Cerebellar nuclear complex (tissue), 1 donor: ENCODE results near the gene CLEC17A.
"Not testable (repeated sequence)": the region's sequence is repeated elsewhere in the genome, so short reads cannot be mapped to it uniquely, and the experiment has no call there.

Source experiments
- DNase-seq, 2 experiments: peaks; one replicate each; lab custom pipeline; 2025; lab: John Stamatoyannopoulos, UW

The CLEC17A gene, protein sequence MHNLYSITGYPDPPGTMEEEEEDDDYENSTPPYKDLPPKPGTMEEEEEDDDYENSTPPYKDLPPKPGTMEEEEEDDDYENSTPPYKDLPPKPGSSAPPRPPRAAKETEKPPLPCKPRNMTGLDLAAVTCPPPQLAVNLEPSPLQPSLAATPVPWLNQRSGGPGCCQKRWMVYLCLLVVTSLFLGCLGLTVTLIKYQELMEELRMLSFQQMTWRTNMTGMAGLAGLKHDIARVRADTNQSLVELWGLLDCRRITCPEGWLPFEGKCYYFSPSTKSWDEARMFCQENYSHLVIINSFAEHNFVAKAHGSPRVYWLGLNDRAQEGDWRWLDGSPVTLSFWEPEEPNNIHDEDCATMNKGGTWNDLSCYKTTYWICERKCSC

DNA sequence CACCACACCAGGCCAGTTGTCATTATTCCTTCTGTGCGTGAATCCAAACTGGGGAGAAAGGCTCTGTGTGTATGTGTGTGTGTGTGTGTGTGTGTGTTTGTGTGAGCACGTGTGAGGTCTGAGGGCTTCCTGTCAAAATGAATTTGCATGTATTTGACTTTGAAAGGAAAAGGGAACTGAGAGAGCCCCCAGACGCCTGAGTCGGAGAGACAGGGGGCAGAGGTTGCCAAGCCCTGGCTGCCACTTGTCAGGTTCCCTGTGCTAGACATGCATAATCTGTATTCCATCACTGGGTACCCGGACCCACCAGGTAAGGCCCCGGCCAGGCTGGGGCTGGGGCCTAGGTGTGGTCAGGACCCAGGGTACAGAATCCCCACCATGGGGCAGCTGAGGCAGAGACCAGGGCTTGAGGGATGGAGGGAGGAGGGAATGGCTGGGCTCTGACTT lies at the start of gene CLEC17A:
CLEC17A (plus strand) TSS at position 191 of the 447 bp plus-strand sequence; CDS start at position 268, 77 bp downstream.
- no peak for DNase-seq

DNA sequence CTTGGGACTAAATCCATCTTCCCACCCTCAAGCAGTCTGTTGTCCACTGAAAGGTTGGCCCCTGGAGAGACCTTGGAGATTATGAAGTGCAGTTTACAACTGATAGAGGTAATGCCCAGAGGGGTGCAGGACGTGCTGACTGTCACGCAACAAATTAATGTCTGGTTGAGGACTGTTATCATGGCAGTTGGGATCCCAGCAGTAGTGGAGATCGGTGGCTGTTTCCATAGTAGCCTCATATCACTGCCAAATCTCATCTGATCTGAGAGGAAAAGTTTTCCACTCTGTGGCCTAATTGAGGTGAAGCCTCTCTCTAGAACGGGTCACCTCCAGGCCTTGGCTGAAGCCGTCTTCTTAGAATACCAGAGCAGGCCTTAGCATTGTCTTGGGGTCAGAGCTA lies 49.4 kb upstream of the CLEC17A start:
- no peak for DNase-seq

DNA sequence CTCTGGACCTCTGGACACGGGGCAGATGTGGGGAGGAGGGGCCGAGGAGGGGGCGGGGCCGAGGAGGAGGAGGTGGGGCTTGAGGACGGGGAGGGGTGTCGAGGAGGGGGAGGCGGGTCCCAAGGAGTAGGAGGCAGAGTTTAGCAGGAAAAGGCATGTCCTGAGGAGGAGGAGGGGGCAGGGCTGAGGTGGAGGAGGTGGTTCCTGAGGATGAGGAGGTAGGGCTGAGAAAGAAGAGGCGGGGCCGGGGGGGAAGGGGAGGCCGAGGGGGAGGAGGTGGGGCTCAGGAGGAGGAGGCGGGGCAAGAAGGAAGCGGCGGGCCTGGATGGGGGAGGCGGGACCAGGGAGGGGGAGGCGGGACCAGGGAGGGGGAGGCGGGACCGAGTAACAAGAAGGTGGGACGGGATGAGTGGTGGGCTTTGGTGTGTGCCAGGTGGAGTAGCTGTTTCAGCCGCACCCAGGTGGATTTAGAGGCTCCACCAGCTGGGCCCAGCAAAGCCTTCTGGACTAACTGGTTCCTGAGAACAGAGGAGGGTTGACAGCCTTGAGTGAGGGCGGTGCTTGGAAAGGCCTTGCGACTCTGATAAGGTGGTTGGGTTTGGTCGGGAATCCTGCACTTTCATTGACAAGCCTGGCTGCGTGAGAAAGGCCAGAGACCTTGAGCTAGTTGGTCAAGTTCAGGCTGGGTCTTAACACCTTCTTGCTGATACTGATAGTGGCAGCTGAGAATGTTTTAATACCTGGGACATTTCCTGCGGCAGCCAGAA lies 45.8 kb upstream of the CLEC17A start:
- DNase-seq = no peak

DNA sequence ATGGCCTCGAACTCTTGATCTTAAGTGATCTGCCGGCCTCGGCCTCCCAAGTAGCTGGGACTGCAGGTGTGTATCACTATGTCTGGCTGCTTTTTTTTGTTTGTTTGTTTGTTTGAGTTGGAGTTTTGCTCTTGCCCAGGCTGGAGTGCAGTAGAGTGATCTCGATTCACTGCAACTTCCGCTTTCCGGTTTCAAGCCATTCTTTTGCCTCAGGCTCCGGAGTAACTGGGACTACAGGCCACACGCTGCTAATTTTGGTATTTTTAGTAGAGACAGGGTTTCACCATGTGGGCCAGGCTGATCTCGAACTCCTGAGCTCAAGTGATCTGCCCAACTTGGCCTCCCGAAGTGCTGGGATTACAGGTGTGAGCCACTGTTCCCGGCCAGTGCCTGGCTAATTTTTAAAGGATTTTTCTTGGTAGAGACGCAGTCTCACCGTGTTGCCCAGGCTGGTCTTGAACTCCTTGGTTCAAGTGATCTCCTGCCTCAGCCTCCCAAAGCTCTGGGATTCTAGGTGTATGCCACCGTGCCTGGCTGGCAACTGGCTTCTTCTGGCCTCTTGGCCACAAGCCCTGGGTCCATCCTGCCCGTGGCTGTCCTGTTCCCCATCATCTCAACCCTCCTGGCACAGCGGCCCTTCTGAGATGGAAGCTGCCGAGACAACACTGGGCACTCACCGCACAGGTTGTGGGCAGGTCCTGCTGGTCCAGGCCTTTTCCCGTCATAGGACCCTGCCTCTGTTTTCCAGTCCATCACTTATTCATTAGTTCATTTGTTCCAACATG lies 42.0 kb upstream of the CLEC17A start:
- no peak for DNase-seq

DNA sequence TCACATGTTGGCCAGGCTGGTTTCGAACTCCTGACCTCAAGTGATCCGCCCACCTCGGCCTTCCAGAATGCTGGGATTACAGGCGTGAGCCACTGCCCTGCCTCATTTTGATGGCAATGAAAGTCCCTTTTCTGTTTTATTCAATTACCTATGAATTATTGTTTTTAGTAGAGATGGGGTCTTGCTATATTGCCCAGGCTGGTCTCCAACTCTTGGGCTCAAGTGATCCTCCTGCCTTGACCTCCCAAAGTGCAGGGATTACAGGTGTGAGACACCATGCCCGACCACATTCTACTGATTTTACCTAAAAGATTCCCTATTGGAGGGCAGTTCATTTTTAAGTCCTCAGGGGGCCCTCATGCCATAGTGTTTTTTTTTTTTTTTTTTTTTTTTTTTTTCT lies 40.9 kb upstream of the CLEC17A start:
- DNase-seq = not testable (repeated sequence)

DNA sequence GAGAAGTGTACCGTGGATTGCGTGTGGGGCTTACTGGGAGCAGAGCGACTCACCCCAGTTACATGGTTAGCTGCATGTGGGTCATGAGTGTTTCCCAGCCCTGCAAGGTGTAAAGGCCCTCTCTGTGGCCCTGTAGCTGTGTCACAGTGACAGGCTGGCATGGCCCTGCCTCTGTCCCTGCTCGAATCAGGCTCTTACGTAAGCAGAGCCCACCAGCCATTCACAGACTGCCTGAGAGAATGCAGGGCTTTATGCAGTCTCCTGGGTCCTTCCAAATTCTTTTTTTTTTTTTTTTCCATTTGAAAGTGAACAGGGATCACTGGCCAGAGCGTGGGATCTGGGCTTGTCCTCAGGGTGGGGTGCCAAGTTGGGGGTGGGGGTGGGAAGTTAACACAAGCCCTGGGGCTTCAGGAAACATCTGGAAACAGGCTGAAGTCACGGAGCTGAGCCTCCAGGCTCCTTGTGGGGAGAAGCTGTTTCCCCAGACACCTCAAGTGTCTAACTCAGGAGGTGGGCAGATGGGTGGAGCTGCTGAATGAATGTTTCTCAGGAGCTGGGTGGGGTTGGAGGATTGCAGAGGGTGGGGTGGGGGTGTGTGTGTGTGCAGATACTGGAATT lies 40.1 kb upstream of the CLEC17A start:
- no peak for DNase-seq

DNA sequence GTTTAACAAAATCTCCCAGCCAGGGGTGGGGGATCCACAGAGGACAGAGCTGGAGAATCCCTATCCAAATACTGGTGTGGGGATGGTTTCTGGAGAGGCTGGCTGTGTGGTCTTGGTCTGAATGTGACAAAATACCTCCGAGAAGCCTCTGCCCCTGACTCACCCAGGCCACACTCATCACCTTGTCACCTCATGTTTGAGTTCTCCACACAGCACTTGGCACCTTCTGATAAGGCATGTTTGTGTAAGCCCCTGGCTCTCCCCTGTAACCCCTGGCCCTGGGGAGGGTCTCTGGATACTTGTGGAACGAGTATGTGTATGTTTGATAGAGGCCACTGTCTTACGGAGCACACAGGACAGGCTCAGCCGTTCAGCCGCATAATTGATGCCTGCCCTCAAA lies 38.8 kb upstream of the CLEC17A start:
- no peak for DNase-seq

DNA sequence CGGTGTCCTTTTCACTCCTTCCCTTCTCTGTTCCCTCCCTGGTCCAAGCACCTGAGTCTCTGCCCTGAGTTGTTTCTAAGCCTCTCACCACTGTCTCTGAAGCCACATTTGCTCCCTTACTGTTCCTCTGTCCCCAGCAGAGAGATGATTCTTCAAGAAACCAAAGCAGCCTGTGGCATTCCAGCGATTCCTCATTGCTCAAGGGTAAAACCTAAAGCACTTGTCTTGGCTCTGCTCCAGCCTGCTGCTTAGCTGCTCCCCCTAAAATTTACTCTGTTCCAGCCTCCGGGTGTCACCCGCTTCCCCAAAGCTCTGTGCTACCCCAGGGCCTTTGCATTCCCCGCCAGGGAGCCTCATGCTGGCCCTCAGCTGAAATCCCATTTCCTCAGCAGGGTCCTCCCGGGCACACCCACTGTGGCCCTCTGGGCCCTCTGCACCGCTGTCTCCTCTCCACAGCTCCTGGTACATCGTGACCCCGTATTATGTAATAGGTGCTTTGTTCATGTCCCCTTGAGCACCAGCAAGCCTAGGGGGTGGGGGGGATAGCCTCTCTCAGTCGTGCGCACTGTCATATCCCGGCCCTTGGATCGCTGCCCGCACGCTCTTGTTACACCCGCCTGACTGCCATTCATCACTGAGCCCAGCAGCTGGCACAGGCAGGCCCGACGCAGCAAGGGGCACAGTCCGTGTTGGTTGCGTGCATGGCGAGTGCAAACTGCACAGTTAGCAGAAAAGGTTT lies 37.7 kb upstream of the CLEC17A start:
- DNase-seq = peak; percentile 52 to 75

DNA sequence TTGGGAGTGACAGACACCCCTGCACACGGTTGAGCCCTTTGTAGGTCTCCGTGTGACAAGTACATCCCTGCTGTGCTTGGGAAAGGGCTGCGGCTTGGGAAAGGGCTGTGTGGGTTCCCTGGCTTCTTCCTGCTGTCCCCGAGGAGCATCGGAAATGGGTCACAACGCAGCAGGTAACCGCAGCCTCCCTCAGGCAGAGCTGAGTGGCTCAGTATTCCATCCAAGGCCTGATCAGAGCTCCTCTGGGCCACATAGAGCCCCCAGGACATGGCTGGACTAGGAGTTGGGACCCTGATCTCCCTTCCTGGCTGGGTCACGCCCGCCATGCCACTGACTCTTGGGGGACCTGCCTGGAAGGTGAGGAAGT lies 37.2 kb upstream of the CLEC17A start:
- no peak for DNase-seq

DNA sequence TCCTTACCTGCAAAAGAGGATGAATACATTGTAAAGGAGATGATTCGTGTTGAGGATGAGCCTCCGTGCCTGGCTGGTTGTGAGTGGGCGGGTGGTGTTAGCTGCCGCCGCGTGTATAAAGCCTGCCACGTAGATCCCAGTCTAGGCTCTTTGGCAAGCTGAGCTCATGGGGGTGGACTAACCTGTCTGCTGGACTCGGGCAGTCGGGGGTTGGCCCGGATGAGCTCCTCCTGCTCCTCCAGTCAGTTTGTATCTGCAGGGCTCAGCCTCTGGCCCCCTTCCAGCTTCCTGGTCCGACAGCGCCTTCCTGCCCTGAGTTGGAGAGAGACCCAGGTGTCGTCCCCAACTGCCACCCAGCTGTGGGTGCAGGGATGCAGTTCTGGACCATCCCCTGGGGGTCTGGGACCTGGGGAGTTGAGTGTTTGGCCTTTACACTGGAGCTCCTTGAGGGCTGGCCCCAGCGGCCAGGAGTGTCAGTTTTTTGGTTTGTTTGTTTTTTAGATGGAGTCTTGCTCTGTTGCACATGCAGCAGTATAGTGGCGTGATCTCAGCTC lies 32.6 kb upstream of the CLEC17A start:
- DNase-seq = no peak

DNA sequence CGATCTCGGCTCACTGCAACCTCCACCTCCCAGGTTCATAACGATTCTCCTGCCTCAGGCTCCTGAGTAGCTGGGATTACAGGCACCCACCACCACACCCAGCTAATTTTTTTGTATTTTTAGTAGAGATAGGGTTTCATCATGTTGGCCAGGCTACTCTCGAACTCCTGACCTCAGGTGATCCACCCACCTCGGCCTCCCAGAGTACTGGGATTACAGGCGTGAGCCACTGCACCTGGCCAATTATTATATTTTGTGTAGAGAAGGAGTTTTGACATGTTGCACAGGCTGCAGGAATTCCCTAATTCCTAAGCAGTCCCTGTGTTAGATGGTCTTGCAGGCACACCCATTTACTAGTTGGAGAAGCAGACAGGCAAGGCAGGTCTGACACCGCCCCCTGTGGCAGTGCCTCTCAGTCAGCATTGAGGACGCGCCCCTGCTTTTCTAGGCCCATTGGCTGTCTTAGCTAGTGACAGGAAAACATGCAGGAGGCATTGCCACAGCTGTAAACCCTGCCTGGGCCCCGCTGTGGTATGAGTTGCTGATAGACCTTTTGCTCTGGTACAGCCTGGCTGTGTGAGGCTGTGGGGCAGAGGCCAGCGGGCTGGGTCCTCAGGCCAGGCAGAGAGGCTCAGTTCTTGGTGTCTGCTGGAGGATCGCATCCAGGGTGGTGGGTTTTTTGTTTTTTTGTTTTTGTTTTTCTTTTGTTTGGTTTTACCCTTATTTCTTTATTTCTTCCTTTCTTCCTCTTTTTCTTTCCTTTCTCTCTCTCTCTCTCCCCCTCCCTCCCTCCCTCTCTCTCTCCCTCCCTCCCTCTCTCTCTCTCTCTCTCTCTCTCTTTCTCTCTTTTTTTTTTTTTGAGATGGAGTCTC lies 31.5 kb upstream of the CLEC17A start:
- DNase-seq = not testable (repeated sequence)

DNA sequence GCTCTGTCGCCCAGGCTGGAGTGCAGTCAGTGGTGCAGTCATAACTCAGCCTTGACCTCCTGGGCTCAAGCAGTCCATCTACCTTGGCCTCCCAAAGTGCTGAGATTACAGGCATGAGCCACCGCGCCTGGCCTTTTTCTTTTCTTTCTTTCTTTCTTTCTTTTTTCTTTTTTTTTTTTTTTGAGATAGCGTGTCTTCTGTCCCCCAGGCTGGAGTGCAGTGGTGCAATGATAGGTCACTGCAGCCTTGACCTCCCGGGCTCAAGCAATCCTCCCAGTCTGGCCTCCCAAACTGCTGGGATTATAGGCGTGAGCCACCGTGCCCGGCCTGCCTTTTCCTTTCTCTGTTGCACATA lies 30.9 kb upstream of the CLEC17A start:
- not testable (repeated sequence) for DNase-seq

DNA sequence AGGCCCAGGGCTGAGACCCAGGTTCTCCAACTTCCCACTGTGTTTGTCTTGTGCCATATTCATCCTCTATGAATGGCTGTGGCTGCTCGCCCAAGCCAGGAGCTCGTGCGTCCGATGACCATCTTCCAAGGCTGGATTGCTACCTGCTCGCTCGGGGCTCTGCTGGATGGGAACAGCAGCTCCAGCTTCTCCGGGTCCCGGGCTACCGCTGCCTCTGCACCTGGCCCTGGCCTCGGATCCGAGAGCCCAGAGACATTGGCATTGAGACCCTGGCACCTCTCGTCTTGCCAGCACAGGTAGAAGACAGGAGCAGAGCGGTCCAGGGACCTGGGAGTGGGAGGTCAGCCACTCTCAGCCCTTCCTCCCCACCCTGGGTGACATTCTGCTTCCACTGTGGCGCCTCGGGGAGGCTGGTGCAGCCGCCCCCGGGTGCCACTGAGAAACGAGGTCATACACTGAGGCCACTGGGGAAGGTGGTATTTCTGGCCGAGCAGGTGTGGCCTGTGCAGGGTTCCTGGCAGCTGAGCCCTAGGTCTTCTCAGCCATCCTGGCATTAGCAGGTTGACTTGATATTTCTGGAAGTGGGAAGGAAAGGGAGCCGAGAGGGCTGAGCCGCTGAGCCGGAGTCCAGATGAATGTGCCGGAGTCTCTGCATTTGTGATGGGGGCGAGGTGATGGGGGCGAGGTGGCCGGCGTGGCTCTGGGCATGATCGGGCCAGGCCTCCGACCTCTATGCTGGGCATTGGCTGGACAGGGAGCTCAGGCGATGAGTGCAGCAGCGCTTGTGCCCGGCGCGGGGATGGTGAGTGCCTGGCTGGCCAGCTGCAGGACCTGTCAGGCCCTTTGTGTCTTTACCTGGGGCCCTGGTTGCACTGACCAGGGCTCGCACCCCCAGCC lies 29.6 kb upstream of the CLEC17A start:
- peak in 1 of 2 experiments; percentile 64 for DNase-seq

DNA sequence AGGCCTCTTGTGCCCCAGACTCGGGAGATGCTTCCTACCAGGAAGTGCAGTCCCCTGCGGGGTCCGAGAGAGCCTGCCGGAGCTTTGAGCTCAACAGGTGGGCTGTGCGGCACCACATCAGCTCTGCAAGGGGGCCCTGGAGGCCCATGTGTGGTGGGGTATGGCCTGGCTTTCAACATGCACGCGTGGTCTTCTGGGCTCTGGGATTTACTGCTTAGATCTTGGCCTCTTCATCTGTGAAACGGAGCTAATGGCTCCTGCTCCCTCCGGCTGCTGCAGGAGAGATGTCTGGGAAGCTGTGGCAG lies 29.0 kb upstream of the CLEC17A start:
- DNase-seq = no peak

DNA sequence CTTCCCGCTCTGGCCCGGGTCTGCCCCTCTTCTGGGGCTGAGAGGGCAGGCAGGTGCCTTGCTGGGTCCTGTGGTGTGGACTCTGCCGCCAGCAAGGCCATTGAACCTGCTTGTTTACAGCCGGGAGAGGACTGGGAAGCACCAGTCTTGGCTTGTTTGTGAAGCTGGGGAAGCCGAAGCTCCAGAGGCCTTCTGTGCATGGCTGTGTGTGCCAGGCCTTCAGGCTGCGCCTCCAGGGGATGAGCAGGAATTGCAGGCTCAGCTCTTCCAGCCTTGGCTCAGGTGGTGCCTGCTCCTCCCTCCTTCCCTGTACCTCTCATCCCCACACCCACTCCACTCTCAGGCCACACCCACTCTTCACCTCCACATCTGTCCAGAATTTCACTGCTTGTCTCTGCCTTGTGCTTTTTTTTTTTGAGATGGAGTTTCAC lies 28.5 kb upstream of the CLEC17A start:
- peak in 1 of 2 experiments; percentile 79 for DNase-seq

DNA sequence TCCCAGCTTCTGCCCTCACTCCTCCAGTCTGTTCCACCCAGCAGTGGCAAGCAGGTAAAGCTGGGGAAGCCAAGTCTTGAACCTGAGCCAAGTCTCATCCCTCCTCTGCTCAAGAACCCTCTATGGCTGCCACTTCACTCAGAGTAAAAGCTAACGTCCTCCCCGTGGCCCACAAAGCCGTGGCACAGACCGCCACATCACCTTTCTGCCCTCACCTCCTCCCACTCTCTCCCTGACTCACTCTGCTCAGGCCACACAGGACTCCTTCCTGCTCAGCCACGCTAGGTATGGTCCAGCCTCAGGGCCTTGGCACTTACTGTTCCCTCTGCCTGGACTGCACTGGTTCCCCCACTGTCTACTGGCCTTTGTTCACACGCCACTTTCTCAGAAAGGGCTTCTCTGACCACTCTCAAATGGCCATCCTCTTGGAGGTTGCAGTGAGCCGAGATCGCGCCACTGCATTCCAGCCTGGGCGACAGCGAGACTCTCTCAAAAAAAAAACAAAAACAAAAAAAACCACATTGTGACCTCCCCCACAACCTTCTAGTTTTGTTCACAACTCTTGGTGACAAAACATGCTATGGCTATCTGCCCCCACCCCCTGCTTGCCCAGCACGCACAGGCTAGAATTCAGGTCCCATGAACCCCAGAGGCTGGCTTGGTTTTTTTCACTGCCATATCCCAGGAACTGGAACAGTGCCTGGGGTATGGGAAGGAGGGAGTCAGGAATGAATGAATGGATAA lies 26.8 kb upstream of the CLEC17A start:
- DNase-seq = no peak

DNA sequence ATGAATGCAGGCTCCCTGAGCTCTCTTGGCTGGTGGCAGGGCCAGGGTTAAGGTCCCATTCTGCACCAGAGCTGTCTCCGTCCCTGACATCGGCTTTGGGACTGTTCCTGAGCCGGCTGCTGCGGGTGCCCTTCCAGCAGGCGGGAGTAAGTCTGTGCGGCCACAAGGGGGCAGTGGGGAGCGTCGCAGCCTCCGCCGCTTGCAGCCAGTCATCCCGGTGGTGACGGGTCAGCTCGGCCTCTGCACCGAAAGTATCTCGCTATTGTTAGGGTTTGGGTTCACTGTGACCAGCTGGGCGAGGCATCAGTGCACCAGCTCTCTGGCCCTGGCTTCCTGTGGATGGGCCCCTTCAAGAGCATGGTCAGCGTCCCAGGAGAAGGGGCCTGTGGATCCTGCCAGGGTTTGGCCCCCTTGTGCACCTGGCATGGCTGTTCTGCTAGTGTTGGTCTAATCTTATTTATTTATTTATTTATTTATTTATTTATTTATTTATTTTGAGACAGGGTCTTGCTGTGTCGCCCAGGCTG lies 26.2 kb upstream of the CLEC17A start:
- DNase-seq = no peak

DNA sequence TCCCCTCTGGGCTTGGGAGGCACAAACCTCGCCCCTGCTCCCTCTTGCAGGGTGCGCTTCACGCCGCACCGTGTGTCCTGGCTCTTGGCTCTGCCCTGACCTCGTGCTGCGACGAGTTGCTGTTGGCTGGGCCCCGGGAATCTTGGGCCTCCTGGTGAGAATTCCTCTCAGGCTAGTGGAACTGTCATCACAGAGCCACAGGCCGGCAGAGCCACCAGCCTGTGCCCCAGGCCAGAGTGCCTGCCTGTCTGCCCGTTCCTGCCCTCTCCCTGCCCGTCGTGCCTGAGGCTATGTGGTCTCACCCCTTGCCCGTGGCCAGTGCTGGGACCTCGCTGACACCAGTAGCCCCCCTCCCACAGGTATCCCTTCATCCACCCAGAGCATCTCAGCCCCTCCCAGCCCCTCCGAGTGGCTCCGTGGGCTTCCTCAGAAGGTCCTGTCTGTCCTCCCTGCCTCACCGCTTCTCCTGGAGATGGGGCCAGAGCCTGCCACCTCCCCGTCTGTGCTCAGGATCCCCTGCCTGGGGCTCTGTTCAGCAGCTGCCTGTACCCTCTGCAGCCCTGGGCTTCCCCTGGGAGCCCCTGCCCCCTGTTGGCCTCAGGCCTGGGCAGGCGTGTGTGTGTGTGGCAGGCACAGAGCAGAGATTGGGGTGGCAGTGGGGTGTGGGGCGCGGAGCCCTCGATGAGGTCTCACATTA lies 24.4 kb upstream of the CLEC17A start:
- DNase-seq = no peak
